GM12891 (cell line): Measurements from ENCODE around the gene MNT.

ENCODE experiments used
- POLR2AphosphoS5 ChIP-seq: IDR thresholded peaks from 2 replicates; pipeline ENCODE4 v1.6.1; 2011; ENCODE audit warnings: low read depth, low read length, control low read depth
- TAF1 ChIP-seq: IDR thresholded peaks from 2 replicates; pipeline ENCODE4 v1.6.1; 2011; ENCODE audit warnings: low read depth, low read length, control low read depth

- TF ChIP-seq TAF1 (no peak), POLR2AphosphoS5 (no peak)
Measured at GRCh38 chr17:2406903-2407790, 6.3 kb upstream of the MNT start.
